GM19463 (cell line): ENCODE data around the gene GAS5.

ENCODE experiments used
- ATAC-seq: cut with Tn5 transposase; IDR thresholded peaks from one replicate; pipeline ENCODE4 v1.9.1; 2021; ENCODE audit warnings: mild to moderate bottlenecking, moderate library complexity; ENCODE audit not compliant: unreplicated experiment

GAS5 gene

DNA sequence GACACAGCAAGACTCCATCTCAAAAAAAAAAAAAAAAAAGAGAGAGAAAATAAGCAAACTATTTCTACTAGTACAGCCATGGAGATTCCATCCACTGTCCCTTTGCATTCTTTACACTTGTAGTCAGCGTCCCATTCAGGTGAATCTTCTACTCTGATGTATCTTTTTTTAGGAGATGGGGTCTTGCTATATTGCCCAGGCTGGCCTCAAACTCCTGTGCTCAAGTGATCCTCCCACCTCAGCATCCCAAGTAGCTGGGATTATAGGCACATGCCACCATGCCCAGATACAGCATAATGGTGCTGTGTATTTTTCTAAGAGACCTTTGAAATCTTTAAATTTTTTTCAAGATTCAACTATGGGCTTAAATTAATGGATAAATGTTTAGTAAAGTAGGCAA lies 35.0 kb downstream of the GAS5 start:
- ATAC-seq, result no peak

DNA sequence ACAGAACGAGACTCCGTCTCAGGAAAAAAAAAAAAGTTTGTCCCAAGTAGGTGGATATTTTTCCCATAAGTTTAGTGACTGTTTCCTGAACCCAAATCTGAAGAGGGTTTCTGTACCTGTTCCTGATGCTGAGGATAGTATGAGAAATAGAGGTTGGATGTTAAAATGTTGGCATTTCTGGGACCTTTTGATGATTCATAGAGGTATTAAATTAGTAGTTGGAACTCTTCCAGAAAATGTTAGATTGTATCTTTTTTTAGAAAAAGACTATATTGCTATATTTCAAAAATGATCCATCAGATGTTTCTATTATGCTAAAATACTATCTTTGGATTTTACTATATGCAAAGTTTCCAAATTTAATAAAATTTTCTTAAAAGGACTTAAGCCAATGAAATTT lies 40.2 kb downstream of the GAS5 start:
- no peak for ATAC-seq

DNA sequence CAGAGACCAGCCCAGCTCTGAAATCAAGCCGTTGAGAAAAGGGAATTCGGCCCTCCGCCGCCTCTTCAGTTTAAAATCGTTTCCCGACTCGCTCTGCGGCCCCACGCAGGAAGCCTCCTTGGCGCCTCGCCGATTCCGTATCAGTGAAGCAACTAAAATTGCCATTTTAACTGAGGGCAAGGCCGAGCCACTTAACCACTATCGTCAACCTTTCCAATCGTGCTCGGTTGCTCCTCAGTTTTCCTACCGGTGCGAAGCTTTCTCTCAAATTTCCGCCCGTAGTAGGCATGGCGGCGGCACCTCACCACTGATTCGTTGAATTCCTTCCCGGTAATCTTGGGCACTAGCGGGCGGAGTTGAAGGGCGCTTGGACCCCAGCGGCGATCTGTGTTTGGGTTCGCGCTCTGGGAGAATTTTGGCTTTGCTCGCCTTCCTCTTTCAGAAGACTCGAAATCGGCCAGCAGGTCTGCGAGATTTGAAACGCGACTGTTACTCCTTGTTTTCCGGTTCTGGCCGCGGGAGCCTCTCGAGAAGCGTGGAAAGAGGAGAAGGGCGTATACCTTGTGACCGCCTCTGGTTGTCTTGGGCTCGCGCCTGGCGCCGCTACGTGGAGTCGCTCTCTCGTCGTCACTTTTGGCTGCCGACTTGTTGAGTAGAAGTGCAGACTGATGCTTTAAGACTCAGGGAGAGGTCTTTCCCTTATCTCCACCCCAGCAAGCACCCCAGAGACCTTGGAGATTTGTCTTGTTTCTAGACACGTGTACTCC lies 43.3 kb downstream of the GAS5 start, which contains the start of the genes CENPL and DARS2:
TSS of gene CENPL (minus strand) at position 569 of the 767 bp plus-strand sequence. CDS start 13,584 bp downstream, outside the sequence.
TSS of gene DARS2 (plus strand) at position 359 of the 767 bp plus-strand sequence. CDS start 557 bp downstream, outside the sequence.
- ATAC-seq, result peak; percentile 78

DNA sequence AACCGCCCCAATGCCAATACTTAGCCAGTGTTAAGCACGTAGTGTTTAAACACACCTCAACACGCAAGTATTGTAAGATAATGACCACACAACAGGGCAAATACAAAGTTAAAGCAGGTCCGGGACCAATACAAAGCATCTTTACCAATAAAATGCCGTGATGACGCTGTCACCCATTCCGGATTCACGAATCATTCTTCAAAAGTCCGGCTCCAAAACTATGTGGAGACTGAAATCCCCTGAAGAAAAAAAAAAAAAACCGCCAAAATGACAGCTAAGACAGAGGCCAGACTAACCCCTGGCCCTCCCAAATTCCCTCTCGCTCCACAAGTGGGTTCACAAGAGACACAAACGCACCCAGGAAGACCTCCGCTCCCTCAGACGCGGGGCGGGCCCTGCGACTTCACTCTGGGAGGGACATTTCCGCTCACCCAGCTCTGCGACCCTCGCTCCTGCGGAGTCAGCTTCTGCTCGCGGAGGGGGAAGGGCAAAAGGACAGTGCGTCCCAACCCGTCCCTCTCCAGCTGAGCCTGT lies 43.9 kb downstream of the GAS5 start:
- ATAC-seq, result peak; percentile 30

DNA sequence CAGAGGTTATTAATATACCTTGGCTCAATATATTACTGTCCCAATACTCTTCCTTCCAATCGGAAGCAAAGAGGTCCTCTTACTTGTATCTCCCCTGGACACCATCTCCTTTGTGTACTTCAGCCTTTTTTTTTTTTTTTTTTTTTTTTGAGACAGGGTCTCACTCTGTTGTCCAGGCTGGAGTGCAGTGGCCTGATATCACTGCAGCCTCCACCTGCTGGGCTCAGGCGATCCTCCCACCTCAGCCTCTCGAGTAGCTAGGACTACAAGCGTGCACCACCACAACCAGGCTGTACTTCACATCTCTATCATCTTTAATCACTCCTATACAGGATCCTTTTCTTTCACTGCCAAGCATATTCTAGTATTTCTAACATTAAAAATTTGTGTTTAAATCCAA lies 46.1 kb downstream of the GAS5 start:
- ATAC-seq, result no peak

DNA sequence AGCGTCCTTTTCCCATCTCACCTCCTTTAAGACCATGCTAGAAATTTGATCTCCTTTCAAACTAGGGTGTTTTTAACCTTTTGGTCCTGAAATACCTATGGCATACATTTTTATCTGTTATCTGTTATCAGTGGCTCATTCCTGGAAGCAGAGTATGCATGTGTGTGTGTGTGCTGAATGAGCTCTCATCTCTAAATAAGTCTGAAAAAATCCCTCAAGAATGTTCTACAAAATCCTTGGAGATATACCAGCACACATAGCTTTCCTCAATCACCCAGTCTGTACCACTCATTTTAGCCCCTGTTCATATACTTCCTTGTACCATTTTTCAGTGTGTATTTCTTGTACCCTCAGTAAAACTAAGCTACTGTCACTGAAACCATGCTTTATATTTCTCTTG lies 49.3 kb downstream of the GAS5 start:
- ATAC-seq, result no peak
